ENCODE measurements around the gene SKAP1. TPM values are rescaled to one million over a fixed set of nuclear protein-coding genes. Genes with fewer than 3 reads are reported as not detected.

The SKAP1 gene
- total RNA-seq, 1 donor from 2014 or later: not detected

GRCh38 chr17:48127371-48128051 is 302.5 kb downstream of the SKAP1 start:
- Histone ChIP-seq H3K27me3 (ENCODE audit: insufficient read depth, low read length) (no peaks in the 10 kb centered on the region), H3K4me3 (ENCODE audit: insufficient read depth, low read depth, low read length) (no peak overlapping the region), H3K36me3 (ENCODE audit: insufficient read depth, low read length) (peaks cover 6% of the 10 kb centered on the region), H3K9ac (ENCODE audit: low read length) (no peak overlapping the region), H3K79me2 (ENCODE audit: insufficient read depth, low read length) (no peaks in the 10 kb centered on the region), H3K4me2 (ENCODE audit: low read length) (peak overlapping the region; percentile 13), H3K9me3 (ENCODE audit: insufficient read depth, low read depth, low read length) (no peaks in the 10 kb centered on the region), H4K20me1 (ENCODE audit: insufficient read depth, low read length) (no peaks in the 10 kb centered on the region), H3K27ac (ENCODE audit: low read depth, low read length) (no peak overlapping the region), H2AFZ (ENCODE audit: low read depth, low read length) (no peak overlapping the region), H3K4me1 (ENCODE audit: insufficient read depth, low read length) (peaks cover 7% of the 10 kb centered on the region)
- Mint-ChIP-seq H3K9me3 (ENCODE audit: unreplicated experiment) (no peaks in the 10 kb centered on the region), H3K27me3 (ENCODE audit: low read depth, unreplicated experiment) (no peaks in the 10 kb centered on the region), H3K4me1 (ENCODE audit: low read depth, unreplicated experiment) (peaks cover 6% of the 10 kb centered on the region), H3K27ac (ENCODE audit: unreplicated experiment) (no peak overlapping the region), H3K4me3 (ENCODE audit: unreplicated experiment) (no peak overlapping the region), H3K36me3 (ENCODE audit: low read depth, unreplicated experiment) (peaks cover 5% of the 10 kb centered on the region)
- FAIRE-seq (no peak), DNase-seq (ENCODE audit: low read depth) (peak; percentile 23)
- no peak for TF ChIP-seq CTCF (IDR thresholded peaks at IDR 0.05; ENCODE audit: insufficient read depth, low read depth, low read length)
- TF ChIP-seq EZH2 (IDR thresholded peaks at IDR 0.05; ENCODE audit: insufficient read depth, low read length): no peak

GRCh38 chr17:48126532-48126850 is 303.5 kb downstream of the SKAP1 start:
- no peak overlapping the region for H2AFZ ChIP-seq (ENCODE audit: low read depth, low read length)
- Mint-ChIP-seq H3K36me3 (ENCODE audit: low read depth, unreplicated experiment) (peaks cover 7% of the 10 kb centered on the region), H3K27ac (ENCODE audit: unreplicated experiment) (no peak overlapping the region), H3K4me3 (ENCODE audit: unreplicated experiment) (no peak overlapping the region), H3K4me1 (ENCODE audit: low read depth, unreplicated experiment) (peaks cover 6% of the 10 kb centered on the region), H3K9me3 (ENCODE audit: unreplicated experiment) (no peaks in the 10 kb centered on the region), H3K27me3 (ENCODE audit: low read depth, unreplicated experiment) (no peaks in the 10 kb centered on the region)
- DNase-seq (ENCODE audit: low read depth): no peak
- no peak for FAIRE-seq
- H3K4me1 ChIP-seq (ENCODE audit: insufficient read depth, low read length): peaks cover 7% of the 10 kb centered on the region
- H3K9ac ChIP-seq (ENCODE audit: low read length): no peak overlapping the region
- H3K4me2 ChIP-seq (ENCODE audit: low read length): no peak overlapping the region
- H3K79me2 ChIP-seq (ENCODE audit: insufficient read depth, low read length): no peaks in the 10 kb centered on the region
- peaks cover 12% of the 10 kb centered on the region for H3K36me3 ChIP-seq (ENCODE audit: insufficient read depth, low read length)
- H3K4me3 ChIP-seq (ENCODE audit: insufficient read depth, low read depth, low read length): no peak overlapping the region
- H3K9me3 ChIP-seq (ENCODE audit: insufficient read depth, low read depth, low read length): no peaks in the 10 kb centered on the region
- TF ChIP-seq CTCF (IDR thresholded peaks at IDR 0.05; ENCODE audit: insufficient read depth, low read depth, low read length) (no peak), EZH2 (IDR thresholded peaks at IDR 0.05; ENCODE audit: insufficient read depth, low read length) (no peak)
- no peak overlapping the region for H3K27ac ChIP-seq (ENCODE audit: low read depth, low read length)
- peaks cover 5% of the 10 kb centered on the region for H4K20me1 ChIP-seq (ENCODE audit: insufficient read depth, low read length)
- H3K27me3 ChIP-seq (ENCODE audit: insufficient read depth, low read length): no peaks in the 10 kb centered on the region

DNA sequence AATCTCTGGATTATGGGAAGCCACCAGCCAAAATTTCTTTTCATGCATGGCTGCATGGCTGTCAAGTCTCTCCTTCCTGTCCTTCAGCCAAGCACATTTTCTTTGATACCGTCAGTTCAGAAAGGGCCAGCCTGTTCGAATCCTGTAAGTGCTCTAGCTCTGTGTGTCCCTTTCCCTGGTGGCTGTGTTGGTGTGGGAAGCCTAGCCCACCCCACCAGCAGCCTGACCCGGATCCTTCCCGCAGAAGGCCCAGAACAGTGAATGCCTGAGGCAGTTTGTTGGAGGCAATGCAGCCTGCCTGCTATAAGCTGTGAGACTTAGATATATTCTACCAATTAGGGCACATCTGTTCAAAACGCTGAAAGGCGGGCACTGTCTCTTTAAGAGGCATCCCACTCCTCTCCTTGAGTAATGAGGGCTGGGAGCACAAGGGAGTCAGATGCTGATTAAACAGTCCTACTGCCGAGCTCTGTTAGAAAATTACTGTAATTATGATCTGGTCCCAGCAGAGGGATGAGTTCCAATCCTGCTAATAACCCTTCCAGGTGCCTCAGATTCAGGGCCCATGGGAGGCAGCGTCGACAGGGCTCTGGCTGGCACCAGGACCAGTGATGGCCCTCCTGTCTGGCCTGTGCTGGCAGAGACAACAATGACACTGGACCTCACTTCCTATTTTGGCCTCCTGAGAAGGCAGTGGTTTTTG is 304.0 kb downstream of the SKAP1 start:
- no peak overlapping the region for H3K4me2 ChIP-seq (ENCODE audit: low read length)
- peaks cover 5% of the 10 kb centered on the region for H4K20me1 ChIP-seq (ENCODE audit: insufficient read depth, low read length)
- FAIRE-seq (no peak), DNase-seq (ENCODE audit: low read depth) (no peak)
- H3K79me2 ChIP-seq (ENCODE audit: insufficient read depth, low read length): no peaks in the 10 kb centered on the region
- no peak overlapping the region for H3K27ac Mint-ChIP-seq (ENCODE audit: unreplicated experiment)
- H3K4me1 Mint-ChIP-seq (ENCODE audit: low read depth, unreplicated experiment): peaks cover 6% of the 10 kb centered on the region
- H3K27ac ChIP-seq (ENCODE audit: low read depth, low read length): no peak overlapping the region
- TF ChIP-seq CTCF (IDR thresholded peaks at IDR 0.05; ENCODE audit: insufficient read depth, low read depth, low read length) (no peak), EZH2 (IDR thresholded peaks at IDR 0.05; ENCODE audit: insufficient read depth, low read length) (no peak)
- no peaks in the 10 kb centered on the region for H3K9me3 Mint-ChIP-seq (ENCODE audit: unreplicated experiment)
- H3K36me3 ChIP-seq (ENCODE audit: insufficient read depth, low read length): peaks cover 18% of the 10 kb centered on the region
- H3K36me3 Mint-ChIP-seq (ENCODE audit: low read depth, unreplicated experiment): peaks cover 7% of the 10 kb centered on the region
- no peaks in the 10 kb centered on the region for H3K27me3 Mint-ChIP-seq (ENCODE audit: low read depth, unreplicated experiment)
- H3K4me1 ChIP-seq (ENCODE audit: insufficient read depth, low read length): peaks cover 7% of the 10 kb centered on the region
- H3K4me3 Mint-ChIP-seq (ENCODE audit: unreplicated experiment): no peak overlapping the region
- no peak overlapping the region for H3K4me3 ChIP-seq (ENCODE audit: insufficient read depth, low read depth, low read length)
- H3K9ac ChIP-seq (ENCODE audit: low read length): no peak overlapping the region
- no peaks in the 10 kb centered on the region for H3K27me3 ChIP-seq (ENCODE audit: insufficient read depth, low read length)
- H2AFZ ChIP-seq (ENCODE audit: low read depth, low read length): no peak overlapping the region
- H3K9me3 ChIP-seq (ENCODE audit: insufficient read depth, low read depth, low read length): no peaks in the 10 kb centered on the region
